ENCODE data around the gene FAM43A.

The FAM43A gene

GRCh38 chr3:194676471-194676870 lies 9.2 kb upstream of the FAM43A start:
- DNase-seq (ENCODE audit: low read depth), result no peak

- DNase-seq (ENCODE audit: low read depth), result no peak
Observed at GRCh38 chr3:194680888-194681615, 4.6 kb upstream of the FAM43A start.

DNA sequence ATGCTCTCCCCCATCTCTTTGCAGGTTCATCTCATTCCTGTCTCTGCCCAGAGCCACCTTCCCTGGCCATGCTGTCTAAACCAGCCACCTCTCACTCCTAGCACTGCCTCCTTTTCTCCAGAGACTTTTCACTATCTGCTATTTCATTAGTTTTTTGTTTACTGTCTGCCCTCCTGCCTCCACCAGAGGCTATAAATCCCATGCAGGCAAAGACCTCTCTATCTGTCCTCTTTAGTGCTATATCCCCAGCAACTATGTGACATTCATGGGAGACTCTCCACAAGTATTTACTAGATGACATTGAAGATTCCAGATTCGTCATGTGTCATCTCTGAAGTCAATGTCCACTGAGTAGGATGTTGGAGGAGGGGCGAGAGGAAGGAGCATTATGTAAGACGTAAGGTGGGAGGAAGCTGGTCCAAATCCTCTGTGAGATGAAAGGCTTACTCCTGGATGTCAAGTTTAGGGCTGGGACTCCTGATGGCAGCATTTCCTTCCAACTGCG lies 3.4 kb upstream of the FAM43A start:
- DNase-seq (ENCODE audit: low read depth), result no peak

DNA sequence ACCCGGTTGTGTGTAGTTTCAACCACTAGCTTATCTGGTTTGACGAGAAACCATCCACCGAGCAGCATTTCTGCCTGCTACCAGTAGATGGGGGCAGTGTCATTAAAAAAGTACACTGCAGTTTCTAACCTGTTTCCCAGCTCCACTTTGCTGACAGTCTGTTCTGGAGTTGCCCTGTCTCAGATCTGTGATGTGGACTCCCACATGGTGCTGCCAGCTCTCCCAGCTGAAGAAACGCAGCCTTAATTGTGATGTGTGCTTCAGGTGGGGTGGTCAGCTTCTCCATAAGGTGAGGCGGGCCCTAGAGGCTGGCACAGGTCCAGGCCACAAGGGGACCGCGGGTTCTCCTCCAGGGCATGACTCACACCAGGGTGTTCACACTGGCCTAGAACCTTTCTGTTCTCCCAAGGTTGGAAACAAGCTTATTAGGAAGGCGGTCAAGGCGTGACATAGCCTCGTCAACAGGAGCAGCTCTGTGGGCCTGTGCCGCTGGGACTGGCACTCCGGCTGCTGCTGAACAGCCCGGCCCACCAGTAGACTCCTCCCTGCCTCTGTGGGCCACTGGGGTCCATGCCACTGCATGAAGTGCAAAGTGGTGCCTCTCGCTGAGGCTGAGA lies 2.9 kb upstream of the FAM43A start:
- peak; percentile 55 for DNase-seq (ENCODE audit: low read depth)

- no peak for DNase-seq (ENCODE audit: low read depth)
Observed at GRCh38 chr3:194683380-194683779, 2.3 kb upstream of the FAM43A start.

GRCh38 chr3:194685065-194685717 lies 492 bp upstream of the FAM43A start:
- no peak for DNase-seq (ENCODE audit: low read depth)

- DNase-seq (ENCODE audit: low read depth), result no peak
Observed at GRCh38 chr3:194686414-194686815, 732 bp downstream of the FAM43A start.

DNA sequence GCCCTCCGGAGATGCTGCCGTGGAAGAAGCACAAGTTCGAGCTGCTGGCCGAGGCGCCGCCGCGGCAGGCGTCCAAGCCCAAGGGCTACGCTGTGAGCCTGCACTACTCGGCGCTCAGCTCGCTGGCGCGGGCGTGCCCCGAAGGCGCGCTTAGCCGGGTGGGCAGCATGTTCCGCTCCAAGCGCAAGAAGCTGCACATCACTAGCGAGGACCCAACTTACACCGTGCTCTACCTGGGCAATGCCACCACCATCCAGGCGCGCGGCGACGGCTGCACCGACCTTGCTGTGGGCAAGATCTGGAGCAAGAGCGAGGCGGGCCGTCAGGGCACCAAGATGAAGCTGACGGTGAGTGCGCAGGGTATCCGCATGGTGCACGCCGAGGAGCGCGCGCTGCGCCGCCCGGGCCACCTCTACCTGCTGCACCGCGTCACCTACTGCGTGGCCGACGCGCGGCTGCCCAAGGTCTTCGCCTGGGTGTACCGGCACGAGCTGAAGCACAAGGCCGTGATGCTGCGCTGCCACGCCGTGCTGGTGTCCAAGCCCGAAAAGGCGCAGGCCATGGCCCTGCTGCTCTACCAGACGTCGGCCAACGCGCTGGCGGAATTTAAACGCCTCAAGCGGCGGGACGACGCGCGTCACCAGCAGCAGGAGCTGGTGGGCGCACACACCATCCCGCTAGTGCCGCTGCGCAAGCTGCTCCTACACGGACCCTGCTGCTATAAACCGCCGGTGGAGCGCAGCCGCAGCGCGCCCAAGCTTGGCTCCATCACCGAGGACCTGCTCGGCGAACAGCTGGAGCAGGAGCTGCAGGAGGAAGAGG lies 1.3 kb downstream of the FAM43A start:
- no peak for DNase-seq (ENCODE audit: low read depth)

DNA sequence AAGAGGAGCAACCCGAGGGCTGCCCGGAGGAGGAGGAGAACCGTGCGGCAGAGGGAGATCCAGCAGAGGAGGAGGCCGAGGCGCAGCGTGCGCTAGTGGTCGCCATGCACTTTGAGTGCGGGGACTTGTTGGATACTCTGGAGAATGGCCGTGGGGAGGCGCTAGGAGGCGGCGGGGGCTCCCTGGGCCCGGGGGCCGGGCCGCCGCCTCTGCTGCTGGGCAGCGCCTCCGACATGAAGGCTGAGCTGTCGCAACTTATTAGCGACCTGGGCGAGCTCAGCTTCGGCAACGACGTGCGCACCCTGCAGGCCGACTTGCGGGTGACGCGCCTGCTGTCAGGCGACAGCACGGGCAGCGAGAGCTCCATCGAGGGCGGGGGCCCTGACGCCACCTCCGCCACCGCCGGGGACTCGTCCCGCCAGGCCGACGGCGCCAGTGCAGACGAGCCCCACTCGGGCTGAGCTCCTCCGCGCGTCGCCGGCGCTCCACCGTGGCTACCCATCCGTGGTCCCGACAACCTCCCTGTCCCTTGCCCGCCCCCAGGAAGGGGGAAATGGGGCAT lies 2.0 kb downstream of the FAM43A start:
- no peak for DNase-seq (ENCODE audit: low read depth)

DNA sequence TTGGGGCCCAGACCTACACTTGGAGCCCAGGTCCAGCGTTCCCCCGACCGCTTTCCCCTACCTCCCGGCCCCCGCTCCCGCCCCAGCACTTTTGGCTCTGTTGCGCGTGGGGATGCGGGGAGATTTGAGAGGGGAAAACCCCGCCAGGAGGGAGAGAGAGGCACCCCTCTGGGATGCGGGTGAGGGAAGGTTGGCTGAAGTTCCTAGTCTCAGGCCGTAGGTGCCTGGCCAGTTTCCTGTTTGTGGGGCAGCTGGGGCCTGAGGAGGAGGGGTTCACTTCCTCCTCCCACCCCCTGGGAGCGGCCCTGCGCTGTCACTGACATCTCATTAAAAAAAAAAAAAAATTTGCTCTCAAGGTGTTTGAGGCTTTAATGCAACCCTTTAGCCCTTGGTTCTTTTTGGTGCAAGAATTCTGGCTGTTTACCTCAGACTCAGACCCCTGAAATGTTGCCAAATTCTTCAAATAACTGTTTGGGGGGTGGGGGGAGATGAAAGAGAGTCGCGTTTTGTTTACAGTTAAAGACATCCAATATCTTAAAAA lies 2.6 kb downstream of the FAM43A start:
- no peak for DNase-seq (ENCODE audit: low read depth)

GRCh38 chr3:194688946-194689345 lies 3.3 kb downstream of the FAM43A start:
- no peak for DNase-seq (ENCODE audit: low read depth)

- DNase-seq (ENCODE audit: low read depth), result no peak
Observed at GRCh38 chr3:194689493-194689944, 3.8 kb downstream of the FAM43A start.

- DNase-seq (ENCODE audit: low read depth), result no peak
Observed at GRCh38 chr3:194690501-194691372, 5.1 kb downstream of the FAM43A start.

- DNase-seq (ENCODE audit: low read depth), result no peak
Observed at GRCh38 chr3:194691481-194692283, 6.0 kb downstream of the FAM43A start.

- DNase-seq (ENCODE audit: low read depth), result no peak
Observed at GRCh38 chr3:194696702-194697101, 11.0 kb downstream of the FAM43A start.

- no peak for DNase-seq (ENCODE audit: low read depth)
Observed at GRCh38 chr3:194702545-194702944, 16.9 kb downstream of the FAM43A start.

- DNase-seq (ENCODE audit: low read depth), result no peak
Observed at GRCh38 chr3:194705227-194705626, 19.5 kb downstream of the FAM43A start.

DNA sequence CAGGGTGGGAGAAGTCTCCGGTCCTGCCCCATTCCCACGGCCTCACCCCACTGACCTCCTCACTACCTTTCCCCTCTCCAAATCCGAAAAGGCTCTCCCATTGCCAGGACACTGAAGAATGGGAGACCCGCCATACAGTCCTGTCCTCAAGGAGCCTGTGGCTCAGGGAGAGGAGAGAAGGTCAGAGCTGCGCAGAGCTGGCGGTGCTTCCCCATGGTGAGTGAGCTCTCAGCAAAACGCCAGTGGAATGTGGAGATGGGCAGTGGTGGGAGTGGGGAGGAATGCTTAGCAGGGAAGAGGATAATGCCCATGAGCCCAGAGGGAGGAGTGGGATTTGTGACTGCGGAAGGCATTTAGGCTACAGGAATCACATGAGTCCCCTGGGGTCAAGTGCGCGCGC lies 20.1 kb downstream of the FAM43A start:
- no peak for DNase-seq (ENCODE audit: low read depth)

- no peak for DNase-seq (ENCODE audit: low read depth)
Observed at GRCh38 chr3:194707147-194707540, 21.5 kb downstream of the FAM43A start.

- no peak for DNase-seq (ENCODE audit: low read depth)
Observed at GRCh38 chr3:194711286-194711685, 25.6 kb downstream of the FAM43A start.

All from HS-27A (cell line).